HG03442 (cell line): Measurements from ENCODE around the gene GCSAM.

Experiments used
- ATAC-seq: cut with Tn5 transposase; IDR thresholded peaks from one replicate; pipeline ENCODE4 v1.9.1; 2021; ENCODE audit warnings: mild to moderate bottlenecking, moderate library complexity; ENCODE audit not compliant: unreplicated experiment

Gene GCSAM, protein sequence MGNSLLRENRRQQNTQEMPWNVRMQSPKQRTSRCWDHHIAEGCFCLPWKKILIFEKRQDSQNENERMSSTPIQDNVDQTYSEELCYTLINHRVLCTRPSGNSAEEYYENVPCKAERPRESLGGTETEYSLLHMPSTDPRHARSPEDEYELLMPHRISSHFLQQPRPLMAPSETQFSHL

DNA sequence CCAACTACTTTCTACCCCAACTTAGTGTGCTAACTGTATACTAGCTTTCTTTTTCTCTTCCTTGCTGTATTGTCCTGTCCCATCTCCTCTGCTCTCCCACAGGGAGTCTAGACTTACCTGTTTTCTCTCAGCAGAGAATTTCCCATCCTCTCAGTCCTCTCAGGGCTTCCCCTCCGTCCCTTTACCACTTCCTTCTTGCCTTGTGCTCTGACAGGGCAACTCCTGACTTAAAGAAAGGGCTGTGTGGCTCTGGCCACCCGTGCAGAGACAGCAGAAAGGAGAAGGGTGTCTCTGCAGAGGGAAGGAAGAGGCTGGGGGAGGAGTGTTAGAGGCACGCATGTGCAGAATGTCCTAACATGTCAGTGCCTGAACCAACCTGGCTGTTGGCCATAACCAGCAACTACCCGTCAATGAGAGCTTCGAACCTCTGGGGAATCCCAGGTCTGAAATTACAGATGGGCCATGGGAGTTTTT is at the start of gene GCSAM:
TSS of gene GCSAM (minus strand) at position 274 of the 474 bp plus-strand sequence. CDS start at position 146, 128 bp downstream.
- peak; percentile 78 for ATAC-seq

DNA sequence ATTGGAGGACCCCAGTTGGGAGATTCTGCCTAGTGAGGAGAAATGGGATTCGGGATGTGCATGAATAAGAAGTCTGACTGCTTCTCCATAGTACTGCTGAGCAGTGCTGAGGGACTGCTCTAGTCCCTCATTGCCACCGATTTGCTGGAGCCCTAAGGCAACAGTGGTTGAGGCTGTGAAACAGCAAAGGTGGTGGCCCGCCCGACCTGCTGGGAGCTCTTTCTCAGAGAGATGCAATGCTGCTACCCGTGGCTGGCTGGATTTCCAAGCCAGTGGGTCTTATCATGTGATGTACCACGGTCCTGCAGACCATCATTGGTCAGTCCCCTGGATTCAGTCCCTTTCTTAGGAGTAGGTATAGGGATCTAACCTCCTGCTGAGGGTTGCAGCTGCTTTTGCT is 42.6 kb upstream of the GCSAM start:
- no peak for ATAC-seq

DNA sequence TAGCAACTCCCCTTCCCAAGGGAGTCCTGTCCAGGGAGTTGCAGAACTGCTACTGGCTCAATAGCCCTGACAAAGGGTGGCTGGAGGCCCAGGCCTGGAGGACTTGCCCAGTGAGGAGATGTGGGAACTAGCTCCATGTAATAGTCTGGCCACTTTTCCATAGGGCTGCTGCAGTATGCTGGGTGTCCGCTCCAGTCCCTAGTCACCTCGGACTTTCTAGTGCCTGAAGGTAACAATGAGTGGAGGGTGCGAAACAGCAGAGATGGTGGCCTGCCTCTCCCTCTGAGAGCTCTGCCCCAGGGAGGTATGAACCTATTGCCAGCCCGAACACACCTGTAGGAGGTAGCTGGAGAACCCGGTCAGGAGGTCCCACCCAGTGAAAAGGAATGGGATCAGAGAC is 42.0 kb upstream of the GCSAM start:
- ATAC-seq = no peak

DNA sequence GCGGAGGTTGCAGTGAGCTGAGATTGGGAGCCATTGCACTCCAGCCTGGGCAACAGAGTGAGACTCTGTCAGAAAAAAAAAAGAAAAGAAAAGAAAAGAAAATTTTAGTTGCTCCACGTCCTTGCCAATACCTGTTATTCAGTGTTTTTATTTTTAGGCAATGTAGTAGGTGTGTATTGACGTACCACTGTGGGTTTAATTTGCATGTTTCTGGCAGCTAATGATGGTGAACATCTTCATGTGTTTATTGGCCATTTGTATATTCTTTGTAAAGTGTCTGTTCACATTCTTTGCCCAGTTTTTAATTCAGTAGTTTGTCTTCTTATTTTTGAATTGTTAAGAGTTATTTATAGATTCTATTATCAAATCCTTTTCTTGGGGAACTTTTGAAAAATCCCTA is 38.1 kb upstream of the GCSAM start:
- no peak for ATAC-seq

DNA sequence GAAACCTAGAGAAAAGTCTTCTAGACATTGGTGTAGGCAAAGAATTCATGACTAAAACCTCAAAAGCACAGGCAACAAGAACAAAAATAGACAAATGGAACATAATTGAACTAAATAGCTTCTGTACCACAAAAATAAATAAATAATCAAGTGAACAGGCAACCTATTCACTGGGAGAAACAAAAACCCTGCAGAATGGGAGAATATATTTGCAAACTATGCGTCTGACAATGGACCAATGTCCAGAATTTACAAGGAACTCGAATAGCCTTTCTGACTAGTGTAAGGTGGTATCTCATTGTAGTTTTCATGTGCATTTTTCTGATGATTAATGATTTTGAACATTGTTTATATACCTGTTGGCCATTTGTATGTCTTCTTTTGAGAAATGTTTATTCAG is 37.0 kb upstream of the GCSAM start:
- ATAC-seq = no peak

DNA sequence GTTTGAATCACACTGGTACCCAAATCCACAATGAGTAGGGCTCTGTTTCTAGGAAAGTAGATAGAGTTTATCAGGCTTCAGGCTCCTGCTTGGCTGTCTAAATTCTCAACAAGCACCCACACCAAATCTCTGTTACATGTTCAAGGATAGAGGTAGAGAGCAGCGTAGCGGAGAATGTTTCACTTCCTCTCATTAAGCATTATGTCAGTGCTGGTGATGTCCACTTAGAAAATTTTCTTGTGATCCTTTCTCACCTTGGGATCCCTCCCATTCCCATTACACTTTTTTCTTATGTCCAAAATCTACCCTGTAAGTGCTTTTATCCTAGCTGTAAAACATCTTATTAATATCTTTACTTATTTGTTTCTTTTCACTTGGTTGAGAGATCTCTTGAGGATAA is 34.7 kb upstream of the GCSAM start:
- peak; percentile 87 for ATAC-seq

DNA sequence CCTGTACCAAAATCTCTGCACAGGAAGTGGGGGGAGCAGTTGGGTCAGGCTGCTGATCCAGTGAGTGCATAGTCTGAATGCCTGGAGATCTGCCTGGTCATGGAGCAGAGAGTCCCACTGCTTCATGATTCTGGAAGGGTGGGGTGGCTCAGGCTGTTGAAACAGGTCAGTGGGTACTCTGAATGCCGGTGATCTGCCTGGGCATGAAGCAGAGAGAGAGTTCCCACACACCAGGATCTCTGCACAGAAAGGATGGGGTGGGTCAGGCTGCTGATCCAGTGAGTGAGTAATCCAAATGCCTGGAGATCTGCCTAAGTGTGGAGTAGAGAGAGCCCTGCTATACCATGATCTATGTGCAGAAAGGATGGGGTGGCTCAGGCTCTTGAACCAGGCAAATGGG is 16.1 kb upstream of the GCSAM start:
- ATAC-seq = no peak

DNA sequence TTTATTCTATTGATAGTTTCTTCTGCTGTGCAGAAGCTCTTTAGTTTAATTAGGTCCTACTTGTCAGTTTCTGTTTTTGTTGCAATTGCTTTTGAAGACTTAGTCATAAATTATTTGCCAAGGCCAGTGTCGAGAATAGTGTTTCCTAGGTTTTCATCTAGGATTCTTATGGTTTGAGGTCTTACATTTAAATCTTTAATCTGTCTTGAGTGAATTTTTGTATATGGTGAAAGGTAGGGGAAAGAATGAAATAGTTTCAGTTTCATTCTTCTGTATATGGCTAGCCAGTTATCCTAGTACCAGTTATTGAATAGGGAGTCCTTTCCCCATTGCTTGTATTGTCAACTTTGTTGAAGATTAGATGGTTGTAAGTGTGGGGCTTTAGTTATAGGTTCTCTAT is 10.6 kb upstream of the GCSAM start:
- ATAC-seq = no peak

DNA sequence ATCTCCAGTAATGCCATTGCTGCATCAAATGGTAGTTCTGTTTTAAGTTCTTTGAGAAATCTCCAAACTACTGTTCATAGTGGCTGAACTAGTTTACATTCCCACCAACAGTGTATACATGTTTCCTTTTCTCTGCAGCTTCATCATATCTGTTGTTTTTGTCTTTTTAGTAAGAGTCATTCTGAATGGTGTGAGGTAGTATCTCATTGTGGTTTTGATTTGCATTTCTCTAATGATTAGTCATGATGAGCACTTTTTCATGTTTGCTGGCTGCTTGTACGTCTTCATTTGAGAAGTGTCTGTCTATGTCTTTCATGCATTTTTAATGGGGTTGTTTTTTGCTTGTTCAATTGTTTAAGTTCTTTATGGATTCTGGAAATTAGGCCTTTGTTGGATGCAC is 10.2 kb upstream of the GCSAM start:
- peak; percentile 47 for ATAC-seq

DNA sequence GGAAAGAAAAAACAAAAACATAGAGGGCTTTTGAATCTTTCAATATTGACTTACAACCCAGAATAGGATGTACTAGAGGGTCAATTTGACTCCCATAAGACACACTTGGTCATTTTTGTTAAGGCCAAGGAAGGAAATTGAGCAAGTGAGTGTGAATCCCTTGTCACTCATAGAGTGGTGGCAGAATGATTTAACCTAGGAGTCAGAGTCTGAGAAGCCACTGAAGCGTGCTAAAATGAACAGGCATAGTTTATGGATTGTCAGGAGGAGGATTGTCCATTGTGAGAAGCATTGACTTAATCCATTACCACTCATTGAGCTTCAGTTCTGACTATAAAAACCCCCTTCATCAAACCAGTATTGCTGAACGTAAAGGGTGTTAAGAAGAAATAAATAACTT is 8.2 kb upstream of the GCSAM start:
- no peak for ATAC-seq

DNA sequence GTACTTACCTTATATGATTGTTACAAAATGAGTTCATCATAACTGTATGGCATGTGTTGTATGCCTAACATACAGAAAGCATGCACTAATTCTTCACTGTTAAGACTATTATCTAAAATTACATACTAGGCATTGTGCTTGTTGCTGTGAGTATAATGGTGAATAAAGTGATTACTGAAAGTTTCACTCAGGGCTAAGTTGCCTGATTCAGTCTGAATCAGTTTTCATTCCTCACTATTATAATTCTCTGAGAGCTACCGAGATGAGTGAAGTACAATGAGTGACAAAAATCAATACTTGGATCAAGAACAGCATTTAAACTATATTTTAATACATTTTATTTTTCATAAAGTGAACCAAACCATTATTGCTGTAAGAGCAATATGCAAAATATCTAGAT is 7.5 kb upstream of the GCSAM start:
- no peak for ATAC-seq

DNA sequence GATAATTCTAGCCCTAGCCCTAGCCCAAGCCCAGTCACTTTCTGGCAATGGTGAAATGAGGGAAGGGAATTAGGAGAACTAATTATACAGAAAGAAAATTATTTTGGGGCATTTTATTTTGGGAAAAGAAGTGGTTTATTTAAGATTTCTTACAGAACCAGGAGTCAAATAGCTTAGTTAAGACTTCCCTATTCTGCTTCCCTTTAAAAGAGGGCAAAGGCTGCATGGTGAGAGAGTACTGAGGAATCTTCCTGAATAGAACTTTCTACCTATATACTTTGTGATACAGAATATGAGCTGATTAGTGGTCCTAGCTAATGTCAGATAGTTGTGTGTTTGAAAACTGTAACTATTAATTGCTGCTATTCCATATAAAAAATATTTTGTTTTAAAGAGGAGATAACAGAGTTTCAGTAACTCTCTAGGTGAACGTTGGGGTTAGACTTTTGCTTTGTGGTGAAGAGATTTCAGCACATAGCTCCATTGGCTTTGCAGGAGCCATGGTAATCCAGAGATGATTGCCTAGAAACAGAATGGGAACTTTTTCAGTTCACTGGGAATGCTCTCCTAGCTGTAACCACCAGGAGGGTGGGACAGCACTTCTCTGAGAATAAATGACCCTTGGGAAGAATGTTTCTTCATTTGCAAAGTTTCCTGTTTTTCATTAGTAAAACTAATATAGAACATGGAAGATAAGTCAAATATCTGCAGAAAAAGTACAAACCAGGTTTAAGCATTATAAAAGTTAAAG is 5.3 kb upstream of the GCSAM start:
- ATAC-seq = no peak

DNA sequence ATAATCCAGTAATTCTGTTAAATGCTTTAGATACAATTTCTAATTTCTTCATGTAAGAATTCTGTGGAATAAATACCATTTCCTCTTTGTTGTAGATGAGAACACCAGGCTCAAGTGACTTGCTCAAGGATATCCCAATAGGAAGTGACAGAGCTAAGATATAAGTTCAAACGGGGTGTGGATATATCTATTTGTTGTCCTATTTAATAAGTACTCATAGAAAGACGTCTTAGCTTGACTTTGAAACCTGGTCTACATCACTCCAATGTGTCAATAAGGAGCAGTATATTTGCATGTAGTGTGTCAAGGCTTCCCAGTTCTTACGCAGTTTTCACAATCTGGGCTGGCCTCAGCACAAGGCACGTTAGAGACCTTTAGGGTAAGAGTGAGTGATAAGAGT is 4.7 kb upstream of the GCSAM start:
- no peak for ATAC-seq

DNA sequence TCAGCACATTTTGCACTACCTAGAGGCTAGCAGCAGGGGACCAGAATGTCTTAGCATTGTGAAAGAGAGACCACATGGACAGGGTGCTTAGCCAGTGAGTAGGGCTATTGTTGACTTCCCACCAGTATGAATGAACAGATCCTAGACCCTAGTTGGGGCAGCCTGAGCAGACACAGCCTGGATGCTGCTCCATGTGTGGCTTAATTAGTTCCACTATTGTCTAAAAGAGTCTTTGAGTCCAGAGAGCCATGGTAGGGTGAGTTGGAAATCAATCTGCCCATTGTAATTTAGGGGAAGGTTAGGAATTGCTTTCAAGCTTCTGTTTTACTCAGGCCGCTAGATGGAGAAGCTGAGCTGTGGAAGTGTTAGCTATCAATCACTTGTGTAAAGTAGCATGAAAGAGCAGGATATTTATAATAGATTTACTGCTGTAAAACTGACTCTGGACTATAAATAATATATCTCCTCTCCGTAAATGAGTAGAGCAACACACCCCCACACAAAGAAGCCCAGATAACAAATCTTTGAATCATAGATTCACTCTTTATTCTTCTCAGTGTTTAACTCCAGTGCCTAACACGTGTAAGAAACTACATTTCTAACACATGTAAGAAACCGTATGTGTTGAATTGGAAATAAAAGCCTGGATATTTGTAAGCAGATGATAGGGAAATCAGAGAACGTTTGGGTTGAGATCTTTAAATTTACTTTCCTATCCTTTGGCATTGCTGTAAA is 4.1 kb upstream of the GCSAM start:
- ATAC-seq = peak; percentile 14

DNA sequence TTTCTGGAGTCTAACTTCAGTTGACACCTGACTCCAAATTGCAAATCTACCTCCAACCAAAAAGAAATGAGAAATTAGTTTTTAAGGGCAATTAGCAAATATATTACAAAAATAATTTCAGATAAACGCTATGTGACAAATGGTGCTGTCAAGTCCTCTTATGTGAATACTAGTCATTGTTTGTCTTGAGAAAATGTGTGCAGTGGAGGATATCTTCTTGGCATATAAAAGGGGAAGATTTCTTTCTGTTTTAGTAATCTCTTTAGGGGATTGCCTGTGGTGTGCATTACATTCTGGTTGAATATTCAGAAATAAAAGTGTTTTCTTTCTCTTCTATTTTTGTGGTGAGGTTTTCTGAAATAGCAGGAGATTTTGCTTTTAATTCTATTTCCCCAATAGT is 3.0 kb upstream of the GCSAM start:
- peak; percentile 15 for ATAC-seq

DNA sequence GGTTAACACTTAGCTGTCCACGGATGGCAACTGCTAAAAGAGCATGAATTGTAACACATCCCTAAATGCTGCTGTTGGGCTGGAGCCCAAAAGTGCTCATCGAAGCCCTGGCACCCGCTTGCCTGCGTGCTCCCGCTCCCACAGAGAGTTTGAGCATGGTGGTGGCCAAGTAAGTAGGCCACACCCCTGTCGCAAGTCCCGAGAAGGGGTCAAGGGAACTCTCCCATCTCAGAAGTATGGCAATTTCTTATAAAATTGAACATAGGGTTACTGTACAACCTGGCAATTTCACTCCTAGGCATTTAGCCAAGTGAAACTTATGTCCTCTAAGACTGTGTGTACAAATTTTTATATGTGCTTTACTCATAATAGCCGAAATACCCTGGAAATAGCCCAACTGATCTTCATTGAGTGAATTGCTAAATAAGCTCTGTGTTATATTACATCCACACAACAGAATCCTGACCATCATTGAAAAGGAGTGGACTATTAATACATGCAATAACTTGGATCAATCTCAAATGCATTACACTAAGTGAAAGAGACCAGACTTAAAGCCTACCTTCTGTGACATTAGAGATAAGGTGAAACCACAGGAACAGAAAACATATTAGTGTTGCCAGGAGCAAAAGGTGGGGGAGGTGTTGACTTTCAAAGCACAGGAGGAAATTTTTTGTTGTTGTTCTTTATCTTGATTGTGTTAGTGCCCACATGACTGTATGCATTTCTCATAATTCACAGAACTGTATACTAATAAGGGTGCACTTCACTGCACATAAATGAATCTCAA is 1.5 kb upstream of the GCSAM start:
- ATAC-seq = no peak

DNA sequence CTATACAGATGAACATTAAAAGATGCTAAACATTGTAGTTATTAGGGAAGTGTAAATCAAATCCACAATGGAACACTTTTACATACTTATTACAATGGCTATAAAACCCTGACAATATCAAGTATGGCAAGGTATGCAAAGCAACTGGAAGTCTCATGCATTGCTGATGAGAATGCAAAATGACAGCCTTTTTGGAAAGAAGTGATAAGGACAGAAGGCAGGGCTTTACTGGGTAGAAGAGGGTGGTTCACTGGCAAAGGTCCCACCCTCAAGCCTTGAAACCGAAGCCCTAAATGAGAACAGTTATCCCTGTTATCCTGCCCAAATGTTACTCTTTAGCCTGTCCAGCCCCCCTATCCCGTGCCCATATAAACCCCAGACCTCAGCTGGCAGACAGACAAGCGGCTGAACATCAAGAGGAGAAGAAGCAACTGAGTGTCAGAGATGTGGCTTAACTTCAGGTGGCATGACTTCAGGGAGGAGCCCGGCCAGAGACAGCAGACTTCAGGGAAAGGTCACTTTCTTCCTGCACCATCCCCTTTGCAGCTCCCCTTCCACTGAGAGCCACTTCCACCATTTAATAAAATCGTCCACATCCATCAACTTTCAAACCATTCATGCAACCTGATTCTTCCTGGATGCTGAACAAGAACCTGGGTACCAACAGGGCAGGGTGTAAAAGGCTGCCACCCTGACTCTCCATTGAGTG is 732 bp upstream of the GCSAM start:
- ATAC-seq = no peak

DNA sequence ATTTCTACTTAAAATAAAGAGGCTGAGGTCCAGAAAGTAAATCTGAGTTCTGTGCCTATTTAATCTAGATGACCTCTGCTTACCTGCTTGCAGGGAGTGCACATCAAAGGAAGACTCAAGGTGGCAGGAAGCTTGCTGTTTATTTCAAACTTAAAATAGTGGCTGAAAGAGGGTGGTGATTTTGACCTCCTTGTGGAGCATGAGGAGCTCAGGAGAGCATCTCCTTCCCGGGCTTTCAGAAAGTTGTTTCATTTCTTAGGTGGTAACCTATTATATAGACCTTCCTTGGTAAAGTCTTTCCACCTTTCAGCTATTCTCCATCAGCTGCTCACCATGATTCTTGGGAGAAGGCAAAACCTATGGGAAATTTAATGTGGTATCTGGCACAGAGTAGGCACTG is 494 bp downstream of the GCSAM start:
- no peak for ATAC-seq

DNA sequence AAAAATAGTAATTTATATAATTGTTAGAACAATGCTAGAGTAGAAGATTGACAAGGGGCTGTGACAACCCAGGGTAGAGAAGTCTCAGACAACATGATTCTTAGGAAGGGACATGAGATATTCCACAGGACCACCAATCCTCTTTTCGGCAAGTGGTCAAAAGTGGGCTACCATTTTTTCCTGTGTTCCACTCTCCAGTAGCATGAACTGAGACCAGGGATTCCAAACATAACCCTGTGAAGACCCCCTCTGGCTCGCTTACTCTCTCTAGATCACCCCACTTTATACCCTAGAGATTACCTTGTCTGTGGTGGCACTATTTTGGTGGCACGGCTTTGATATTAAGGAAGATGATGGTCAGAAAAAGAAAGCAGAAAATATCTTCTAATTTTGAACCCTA is 960 bp downstream of the GCSAM start:
- ATAC-seq = no peak

DNA sequence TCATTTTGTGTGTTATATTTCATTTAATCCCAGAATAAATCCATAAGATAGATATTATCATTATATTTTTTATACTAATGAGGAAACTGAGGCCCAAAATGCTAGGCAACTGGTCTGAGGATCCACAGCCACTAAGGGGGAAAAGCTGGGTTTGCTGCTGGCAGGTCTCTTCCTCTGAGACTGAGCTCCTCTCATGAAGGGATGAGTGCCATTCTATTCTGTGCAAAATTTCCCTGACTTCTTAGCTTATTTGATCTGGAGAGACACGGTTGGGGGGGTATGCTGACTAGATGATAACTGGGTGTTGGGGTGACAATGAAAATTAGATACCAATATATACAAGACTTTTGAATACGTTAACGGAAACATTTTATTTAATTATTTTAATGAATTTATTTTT is 1.9 kb downstream of the GCSAM start:
- ATAC-seq = no peak

DNA sequence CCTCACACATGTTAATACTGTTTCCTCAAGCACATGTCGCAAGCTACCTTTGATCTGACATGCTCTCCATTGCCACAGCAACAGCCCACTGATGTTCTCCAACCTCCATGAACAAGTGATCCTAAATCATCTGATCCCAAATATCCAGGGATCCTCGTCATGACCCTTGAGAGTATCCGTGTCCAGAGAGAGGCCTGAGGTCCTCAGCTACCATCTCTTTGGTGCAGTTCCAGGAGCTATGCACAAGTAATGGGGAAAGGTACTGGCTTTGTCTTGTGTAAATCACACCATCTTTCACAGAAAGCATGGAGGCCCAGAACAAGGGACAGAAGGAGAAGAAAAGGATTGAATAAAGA is 2.4 kb downstream of the GCSAM start:
- ATAC-seq = no peak
